Measurements from ENCODE around the gene ZNF454.

ZNF454 gene

DNA sequence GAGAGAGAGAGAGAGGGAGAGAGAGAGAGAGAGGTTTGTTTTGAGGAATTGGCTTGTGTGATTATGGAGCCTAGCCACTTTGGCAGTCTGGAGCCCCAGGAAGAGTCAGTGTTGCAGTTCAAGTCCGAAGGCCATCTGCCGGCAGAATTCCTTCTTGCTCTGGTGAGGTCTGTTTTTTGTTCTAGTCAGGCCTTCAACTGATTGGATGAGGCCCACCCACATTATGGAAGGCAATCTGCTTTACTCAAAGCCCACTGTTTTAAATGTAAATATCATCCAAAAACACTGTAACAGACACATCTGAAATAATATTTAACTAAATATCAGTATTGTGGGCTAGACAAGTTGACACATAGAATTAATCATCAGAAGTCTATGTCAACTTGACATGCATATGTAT is 65.6 kb downstream of the ZNF454 start:
- intact Hi-C loops (cut with DNase I; ENCODE audit: low total_unique reads): no loop called here

GRCh38 chr5:179008667-179009066 is 67.7 kb downstream of the ZNF454 start:
- Histone ChIP-seq H3K27me3 (no peaks in the 10 kb centered on the region), H3K9me3 (peaks cover 0 to 14% (median 6%) of the 10 kb centered on the region in 3 donors), H3K36me3 (no peaks in the 10 kb centered on the region), H3K27ac (no peak overlapping the region), H3K4me3 (no peak overlapping the region), H3K4me1 (no peaks in the 10 kb centered on the region)
- intact Hi-C loops (cut with DNase I; ENCODE audit: low total_unique reads): no loop called here
- no peak for TF ChIP-seq CTCF (IDR thresholded peaks at IDR 0.05)
- no peak for DNase-seq

More for the DNA sequence above, 65.6 kb downstream of the ZNF454 start:
- Histone ChIP-seq H3K4me3 (no peak overlapping the region), H3K4me1 (no peaks in the 10 kb centered on the region), H3K9me3 (peaks cover 0 to 6% (median 6%) of the 10 kb centered on the region in 3 donors), H3K27ac (no peak overlapping the region), H3K27me3 (no peaks in the 10 kb centered on the region), H3K36me3 (no peaks in the 10 kb centered on the region)
- no peak for DNase-seq
- no peak for TF ChIP-seq CTCF (IDR thresholded peaks at IDR 0.05)
